Esophagus muscularis mucosa (tissue), 4 donors: ENCODE measurements around the gene PAK4. TPM values are rescaled to one million over a fixed set of nuclear protein-coding genes. Genes with fewer than 3 reads are reported as not detected.

Experiments
- DNase-seq: peaks from one replicate; pipeline ENCODE4 v3.0.0-alpha.2; 2017; ENCODE audit errors: extremely low spot score
- H3K27ac ChIP-seq, 4 donors: fragments of 200-600 bp; sonication (generic); replicated peaks in 1 of 4; 1 replicate in 3 of 4; 2 replicates in 1 of 4; pipeline ENCODE4 v1.5.1; 2016 to 2019; ENCODE audit warnings: mild to moderate bottlenecking in 1 of 4
- H3K27me3 ChIP-seq, 4 donors: fragments of 200-600 bp; sonication (generic); one replicate each; pipeline versions ENCODE4 v1.5.1 to v1.6.0; 2016 to 2019
- H3K36me3 ChIP-seq, 4 donors: fragments of 200-600 bp; sonication (generic); one replicate each; pipeline ENCODE4 v1.5.1; 2016 to 2019
- H3K4me1 ChIP-seq, 4 donors: fragments of 200-600 bp; sonication (generic); one replicate each; pipeline ENCODE4 v1.5.1; 2016 to 2019
- H3K4me3 ChIP-seq, 4 donors: fragments of 200-600 bp; sonication (generic); 1 replicate in 2 of 4; 2 replicates in 2 of 4; pipeline ENCODE4 v1.5.1; 2016 to 2019; ENCODE audit warnings: mild to moderate bottlenecking in 4 of 4, moderate library complexity in 1 of 4
- H3K9me3 ChIP-seq, 4 donors: fragments of 200-600 bp; sonication (generic); 1 replicate in 3 of 4; 2 replicates in 1 of 4; pipeline ENCODE4 v1.5.1; 2016 to 2019
- EP300 ChIP-seq: sonication (generic); formaldehyde crosslinking; IDR thresholded peaks from one replicate; pipeline ENCODE4 v1.6.1; 2017; ENCODE audit warnings: antibody characterized with exemption
- POLR2A ChIP-seq: fragments of 450-650 bp; IDR thresholded peaks from one replicate; pipeline ENCODE4 v1.6.1; 2017; ENCODE audit warnings: antibody characterized with exemption, moderate library complexity, mild to moderate bottlenecking, low read depth
- POLR2AphosphoS5 ChIP-seq, 2 donors: sonication (generic); formaldehyde crosslinking; IDR thresholded peaks; one replicate each; pipeline ENCODE4 v1.6.1; 2017; ENCODE audit warnings: antibody characterized with exemption in 2 of 2
- WGBS: methylation state at CpG from one replicate; pipeline ENCODE4 v1.1.5; 2018; 5-methylcytosine and 5-hydroxymethylcytosine counted together
- intact Hi-C: fragments of 100-400 bp; cut with DNase I; formaldehyde crosslinking; loops from one replicate; pipeline ENCODE4 v1.15.1; 2023
- total RNA-seq, 4 donors: library from RNA; depleted of rRNA; stranded (reverse); fragments of >200 nt; gene quantifications; one replicate each; pipeline versions ENCODE4 v1.1.0 to v1.2.1, GENCODE V29; 2016
- TF ChIP-seq, protein P1 (sequence below), 3 experiments: fragments of 200-600 bp in 2 of 3; fragments of 450-650 bp in 1 of 3; sonication (generic) in 2 of 3; IDR thresholded peaks; one replicate each; pipeline ENCODE4 v1.5.1; 2017 to 2019; ENCODE audit warnings: antibody characterized with exemption in 3 of 3, mild to moderate bottlenecking in 2 of 3, moderate library complexity in 1 of 3

Gene PAK4
- total RNA-seq, 4 donors from 2014 or later: 8.3 to 18.4 (median 11.0) TPM

- no peak for DNase-seq
- TF ChIP-seq POLR2A (no peak), POLR2AphosphoS5 (IDR thresholded peaks at IDR 0.05) (no peak), EP300 (no peak)
- TF ChIP-seq, protein P1, sequence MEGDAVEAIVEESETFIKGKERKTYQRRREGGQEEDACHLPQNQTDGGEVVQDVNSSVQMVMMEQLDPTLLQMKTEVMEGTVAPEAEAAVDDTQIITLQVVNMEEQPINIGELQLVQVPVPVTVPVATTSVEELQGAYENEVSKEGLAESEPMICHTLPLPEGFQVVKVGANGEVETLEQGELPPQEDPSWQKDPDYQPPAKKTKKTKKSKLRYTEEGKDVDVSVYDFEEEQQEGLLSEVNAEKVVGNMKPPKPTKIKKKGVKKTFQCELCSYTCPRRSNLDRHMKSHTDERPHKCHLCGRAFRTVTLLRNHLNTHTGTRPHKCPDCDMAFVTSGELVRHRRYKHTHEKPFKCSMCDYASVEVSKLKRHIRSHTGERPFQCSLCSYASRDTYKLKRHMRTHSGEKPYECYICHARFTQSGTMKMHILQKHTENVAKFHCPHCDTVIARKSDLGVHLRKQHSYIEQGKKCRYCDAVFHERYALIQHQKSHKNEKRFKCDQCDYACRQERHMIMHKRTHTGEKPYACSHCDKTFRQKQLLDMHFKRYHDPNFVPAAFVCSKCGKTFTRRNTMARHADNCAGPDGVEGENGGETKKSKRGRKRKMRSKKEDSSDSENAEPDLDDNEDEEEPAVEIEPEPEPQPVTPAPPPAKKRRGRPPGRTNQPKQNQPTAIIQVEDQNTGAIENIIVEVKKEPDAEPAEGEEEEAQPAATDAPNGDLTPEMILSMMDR (IDR thresholded peaks at IDR 0.05): no peak
Measured at GRCh38 chr19:39223703-39224279, 98.2 kb downstream of the PAK4 start.

GRCh38 chr19:39224910-39225309, 99.3 kb downstream of the PAK4 start:
- no peaks in the 10 kb centered on the region for H3K36me3 ChIP-seq
- H3K27me3 ChIP-seq: peaks cover 0 to 66% (median 0%) of the 10 kb centered on the region in 4 donors
- TF ChIP-seq POLR2A (no peak), EP300 (no peak), POLR2AphosphoS5 (IDR thresholded peaks at IDR 0.05) (no peak)
- TF ChIP-seq, protein P1 (IDR thresholded peaks at IDR 0.05): no peak
- H3K9me3 ChIP-seq: no peaks in the 10 kb centered on the region
- intact Hi-C loops: no loop called here
- H3K4me3 ChIP-seq: no peak overlapping the region
- DNase-seq: no peak
- H3K4me1 ChIP-seq: no peaks in the 10 kb centered on the region
- 20% methylated on average over 3 of the region's 3 CpGs for WGBS
- no peak overlapping the region for H3K27ac ChIP-seq

More at GRCh38 chr19:39223703-39224279, 98.2 kb downstream of the PAK4 start:
- no peaks in the 10 kb centered on the region for H3K9me3 ChIP-seq
- 21% methylated on average over 4 of the region's 4 CpGs for WGBS
- no peak overlapping the region for H3K27ac ChIP-seq
- intact Hi-C loops: no loop called here
- no peaks in the 10 kb centered on the region for H3K4me1 ChIP-seq
- peaks cover 0 to 77% (median 0%) of the 10 kb centered on the region in 4 donors for H3K27me3 ChIP-seq
- no peaks in the 10 kb centered on the region for H3K36me3 ChIP-seq
- no peak overlapping the region for H3K4me3 ChIP-seq

Other genes starting within 250 kb of the PAK4 start
- 10 to 100 TPM in 1 of 4 donors, 1 to 10 TPM in 3; 4.6 to 10.4 (median 6.6) TPM for gene RINL, start 247.5 kb upstream of the PAK4 start, total RNA-seq
- 100 to 1,000 TPM in 1 of 4 donors, 10 to 100 TPM in 3; 72.7 to 114 (median 95.0) TPM for gene SIRT2, start 226.2 kb upstream of the PAK4 start, total RNA-seq
- gene NFKBIB, start 225.8 kb upstream of the PAK4 start, total RNA-seq: 10 to 100 TPM; 24.1 to 39.4 (median 35.8) TPM
- under 1 TPM in 1 of 4 donors, not detected in 3; 0.50 TPM for gene CCER2, start 213.6 kb upstream of the PAK4 start, total RNA-seq
- 10 to 100 TPM in 2 of 4 donors, 1 to 10 TPM in 2; 6.8 to 14.6 (median 9.1) TPM for gene SARS2, start 195.0 kb upstream of the PAK4 start, total RNA-seq
- 10 to 100 TPM; 18.0 to 33.2 (median 27.3) TPM for gene MRPS12, start 194.8 kb upstream of the PAK4 start, total RNA-seq
- gene FBXO17, start 150.0 kb upstream of the PAK4 start, total RNA-seq: 10 to 100 TPM; 24.9 to 47.8 (median 34.8) TPM
- 10 to 100 TPM in 2 of 4 donors, 1 to 10 TPM in 1, under 1 TPM in 1; 0.83 to 14.1 (median 7.6) TPM for gene FBXO27, start 93.2 kb upstream of the PAK4 start, total RNA-seq
- not detected for gene ACP7, start 41.4 kb upstream of the PAK4 start, total RNA-seq
- under 1 TPM in 3 of 4 donors, not detected in 1; 0.17 to 0.42 (median 0.39) TPM for gene NCCRP1, start 71.2 kb downstream of the PAK4 start, total RNA-seq
- not detected for gene SYCN, start 78.5 kb downstream of the PAK4 start, total RNA-seq
- not detected for gene IFNL3, start 119.2 kb downstream of the PAK4 start, total RNA-seq
- not detected for gene IFNL4, start 123.1 kb downstream of the PAK4 start, total RNA-seq
- gene IFNL2, start 142.6 kb downstream of the PAK4 start, total RNA-seq: not detected
- gene IFNL1, start 170.6 kb downstream of the PAK4 start, total RNA-seq: not detected
- 1 to 10 TPM in 2 of 4 donors, under 1 TPM in 2; 0.50 to 2.5 (median 1.4) TPM for gene LRFN1, start 195.1 kb downstream of the PAK4 start, total RNA-seq
- gene GMFG, start 210.3 kb downstream of the PAK4 start, total RNA-seq: 10 to 100 TPM in 2 of 4 donors, 1 to 10 TPM in 2; 4.2 to 26.2 (median 12.0) TPM
- 100 to 1,000 TPM in 2 of 4 donors, 10 to 100 TPM in 2; 59.8 to 138 (median 104) TPM for gene SAMD4B, start 216.6 kb downstream of the PAK4 start, total RNA-seq